GM12873 (cell line): Measurements from ENCODE around the gene RAB6A.

Experiments used
- TF ChIP-seq, protein P1 (sequence below): IDR thresholded peaks from 2 replicates; pipeline ENCODE4 v1.5.1; 2012; ENCODE audit warnings: low read depth, mild to moderate bottlenecking, moderate library complexity, low read length, control low read depth; ENCODE audit not compliant: insufficient read depth; ENCODE audit errors: missing control alignments

RAB6A gene

DNA sequence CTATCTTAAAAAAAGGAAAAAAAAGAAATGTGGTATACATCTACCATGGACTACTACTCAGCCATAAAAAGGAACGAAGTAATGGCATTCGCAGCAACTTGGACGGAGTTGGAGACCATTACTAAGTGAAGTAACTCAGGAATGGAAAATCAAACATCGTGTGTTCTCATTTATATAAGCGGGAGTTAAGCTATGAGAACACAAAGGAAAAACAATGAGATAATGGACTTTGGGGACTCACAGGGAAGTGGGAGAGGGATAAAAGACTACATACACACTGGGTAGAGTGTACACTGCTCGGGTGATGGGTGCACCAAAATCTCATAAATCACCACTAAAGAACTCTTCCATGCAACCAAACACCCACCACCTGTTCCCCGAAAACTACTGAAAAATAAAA, 11.8 kb downstream of the RAB6A start:
- TF ChIP-seq, protein P1, sequence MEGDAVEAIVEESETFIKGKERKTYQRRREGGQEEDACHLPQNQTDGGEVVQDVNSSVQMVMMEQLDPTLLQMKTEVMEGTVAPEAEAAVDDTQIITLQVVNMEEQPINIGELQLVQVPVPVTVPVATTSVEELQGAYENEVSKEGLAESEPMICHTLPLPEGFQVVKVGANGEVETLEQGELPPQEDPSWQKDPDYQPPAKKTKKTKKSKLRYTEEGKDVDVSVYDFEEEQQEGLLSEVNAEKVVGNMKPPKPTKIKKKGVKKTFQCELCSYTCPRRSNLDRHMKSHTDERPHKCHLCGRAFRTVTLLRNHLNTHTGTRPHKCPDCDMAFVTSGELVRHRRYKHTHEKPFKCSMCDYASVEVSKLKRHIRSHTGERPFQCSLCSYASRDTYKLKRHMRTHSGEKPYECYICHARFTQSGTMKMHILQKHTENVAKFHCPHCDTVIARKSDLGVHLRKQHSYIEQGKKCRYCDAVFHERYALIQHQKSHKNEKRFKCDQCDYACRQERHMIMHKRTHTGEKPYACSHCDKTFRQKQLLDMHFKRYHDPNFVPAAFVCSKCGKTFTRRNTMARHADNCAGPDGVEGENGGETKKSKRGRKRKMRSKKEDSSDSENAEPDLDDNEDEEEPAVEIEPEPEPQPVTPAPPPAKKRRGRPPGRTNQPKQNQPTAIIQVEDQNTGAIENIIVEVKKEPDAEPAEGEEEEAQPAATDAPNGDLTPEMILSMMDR = no peak

DNA sequence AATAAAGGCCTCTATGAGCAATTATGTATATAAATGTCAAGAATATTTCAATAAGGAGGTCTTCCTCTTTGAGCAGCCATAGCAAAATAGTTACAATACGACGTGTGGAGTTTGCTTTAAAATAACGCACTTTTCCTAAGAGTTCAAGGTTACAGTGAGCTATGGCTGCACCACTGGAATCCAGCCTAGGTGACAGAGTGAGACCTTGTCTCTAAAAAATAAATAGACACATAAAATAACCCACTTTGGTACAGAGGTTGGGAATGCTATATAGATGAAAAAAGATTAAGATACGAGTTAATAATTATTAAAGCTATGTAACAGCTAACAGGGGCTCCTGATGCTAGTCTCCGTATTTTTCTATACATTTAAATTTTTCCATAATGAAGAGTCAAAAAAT, 12.6 kb downstream of the RAB6A start:
- TF ChIP-seq, protein P1 = no peak

DNA sequence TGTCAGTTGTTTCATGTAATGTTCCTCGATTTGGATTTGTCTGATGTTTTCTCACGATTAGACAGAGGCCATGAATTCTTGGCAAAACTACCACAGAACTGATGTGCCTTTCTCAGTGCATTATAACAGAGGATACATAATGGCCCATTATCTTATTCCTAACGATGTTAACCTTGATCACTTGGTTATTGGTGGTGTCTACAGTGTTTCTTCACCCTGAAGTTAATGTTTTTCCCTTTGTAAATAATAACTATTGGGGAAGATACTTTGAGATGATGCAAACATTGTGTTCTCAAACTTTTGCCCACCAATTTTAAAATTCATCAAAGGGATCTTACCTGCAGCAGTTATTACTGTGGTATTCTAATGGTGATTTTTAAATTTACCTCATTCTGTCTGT, 13.1 kb downstream of the RAB6A start:
- TF ChIP-seq, protein P1 = no peak

DNA sequence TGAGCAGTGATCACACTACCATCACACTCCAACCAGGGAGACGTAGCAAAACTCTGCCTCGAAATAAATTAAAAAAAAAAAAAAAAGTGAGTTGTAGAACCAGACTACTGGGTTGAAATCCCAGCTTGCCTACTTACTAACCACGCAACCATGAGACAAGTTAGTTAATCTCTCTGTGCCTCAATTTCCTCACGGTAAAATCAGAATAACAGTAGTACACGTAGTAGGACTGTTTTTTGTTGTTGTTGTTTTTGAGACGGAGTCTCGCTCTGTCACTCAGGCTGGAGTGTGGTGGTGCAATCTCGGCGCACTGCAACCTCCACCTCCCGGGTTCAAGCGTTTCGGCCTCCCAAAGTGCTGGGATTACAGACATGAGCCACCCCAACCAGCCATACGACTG, 14.2 kb downstream of the RAB6A start:
- TF ChIP-seq, protein P1 = no peak

DNA sequence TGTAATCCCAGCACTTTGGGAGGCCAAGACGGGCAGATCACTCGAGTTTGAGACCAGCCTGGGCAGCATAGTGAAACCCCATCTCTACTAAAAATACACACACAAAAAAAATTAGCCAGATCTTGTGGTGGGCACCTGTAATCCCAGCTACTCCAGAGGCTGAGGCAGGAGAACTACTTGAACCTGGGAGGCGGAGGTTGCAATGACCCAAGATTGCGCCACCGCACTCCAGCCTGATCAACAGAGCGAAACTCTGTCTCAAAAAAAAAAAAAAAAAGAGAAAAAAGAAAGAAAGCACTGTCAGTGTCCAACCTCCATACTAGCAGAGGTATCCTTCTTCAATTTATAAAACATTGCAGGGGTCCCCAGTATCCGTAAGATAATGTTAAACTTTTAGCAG, 17.8 kb downstream of the RAB6A start:
- TF ChIP-seq, protein P1 = no peak

DNA sequence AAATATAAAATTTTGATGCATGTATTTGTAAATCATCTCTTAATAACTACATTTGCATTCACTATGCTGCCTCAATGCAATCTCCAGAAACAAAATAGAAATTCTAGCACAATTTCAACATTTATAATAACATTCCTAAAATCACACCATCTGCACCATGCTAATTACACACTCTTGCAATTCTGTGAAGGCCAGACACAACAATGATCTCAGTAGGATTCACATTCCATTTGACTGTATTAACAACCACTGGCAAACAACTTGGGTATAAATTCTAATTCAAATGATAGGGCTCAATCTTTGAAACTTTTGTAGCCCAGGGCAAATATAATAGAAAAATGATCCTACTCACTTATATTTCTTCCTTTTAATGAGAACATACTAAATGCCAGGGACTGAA, 25.9 kb downstream of the RAB6A start:
- TF ChIP-seq, protein P1 = no peak

DNA sequence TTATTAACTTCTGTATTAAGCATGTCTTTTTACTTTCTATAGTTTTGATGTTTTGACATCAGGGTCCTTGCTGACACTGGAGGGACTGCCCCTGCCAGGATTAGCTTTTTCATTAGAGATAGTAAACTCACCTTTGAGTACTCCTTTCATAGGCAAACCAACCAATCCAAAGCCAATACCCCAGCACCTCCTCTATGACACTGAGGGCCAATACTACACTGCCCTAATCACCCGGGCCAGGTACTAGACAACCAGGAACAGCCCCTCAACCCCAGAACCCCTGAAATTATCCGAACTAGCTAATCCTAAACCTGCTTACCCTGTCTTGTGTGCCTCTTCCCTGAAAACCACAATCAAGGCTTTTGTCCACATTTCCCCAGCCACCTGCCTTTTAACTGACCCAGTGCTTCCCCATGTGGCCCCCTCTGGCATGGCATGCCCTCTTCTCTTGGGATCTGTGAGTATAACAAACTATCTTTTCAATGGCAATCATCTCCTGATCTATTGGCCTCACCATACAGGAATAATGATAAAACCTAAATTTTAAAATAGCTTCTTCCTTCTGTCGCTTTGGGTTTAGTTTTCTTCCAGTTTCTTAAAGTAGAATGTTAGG, 31.2 kb downstream of the RAB6A start:
- TF ChIP-seq, protein P1 = peak; percentile 61
